Heart left ventricle (tissue), 16 donors: Measurements from ENCODE around the gene HPSE2. TPM values are rescaled to one million over a fixed set of nuclear protein-coding genes. Genes with fewer than 3 reads are reported as not detected.
A peak's percentile ranks its signal among the peaks of the same experiment; 100 is the strongest.

Source experiments
- ATAC-seq, 4 donors: fragments of 200-7000 bp; cut with Tn5 transposase; one replicate each; pipeline ENCODE4 v1.9.1; 2020 to 2022; ENCODE audit warnings: moderate library complexity in 4 of 4, mild to moderate bottlenecking in 3 of 4, moderate number of reproducible peaks in 1 of 4
- DNase-seq, 5 donors: peaks; one replicate each; pipeline ENCODE4 v3.0.0-alpha.2; 2020
- H3K27ac ChIP-seq, 12 donors: fragments of 200-600 bp; sonication (generic) in 4 of 12; one replicate each; pipeline versions ENCODE4 v1.5.0 to v1.8.0; 2016 to 2022; ENCODE audit warnings: mild to moderate bottlenecking in 2 of 12
- H3K27me3 ChIP-seq, 9 donors: fragments of 200-600 bp; sonication (generic) in 2 of 9; one replicate each; pipeline versions ENCODE4 v1.5.1 to v1.8.0; 2016 to 2022; ENCODE audit warnings: mild to moderate bottlenecking in 3 of 9
- H3K36me3 ChIP-seq, 9 donors: fragments of 200-600 bp; sonication (generic) in 2 of 9; one replicate each; pipeline versions ENCODE4 v1.5.0 to v1.8.0; 2018 to 2022; ENCODE audit warnings: mild to moderate bottlenecking in 2 of 9
- H3K4me1 ChIP-seq, 12 donors: fragments of 200-600 bp; sonication (generic) in 4 of 12; one replicate each; pipeline versions ENCODE4 v1.5.0 to v1.8.0; 2016 to 2022; ENCODE audit warnings: mild to moderate bottlenecking in 3 of 12
- H3K4me3 ChIP-seq, 12 donors: fragments of 200-600 bp; sonication (generic) in 4 of 12; one replicate each; pipeline versions ENCODE4 v1.5.0 to v1.8.0; 2017 to 2022; ENCODE audit warnings: mild to moderate bottlenecking in 9 of 12, moderate library complexity in 4 of 12
- H3K9me3 ChIP-seq, 12 donors: fragments of 200-600 bp; sonication (generic) in 4 of 12; one replicate each; pipeline versions ENCODE4 v1.5.0 to v1.8.0; 2016 to 2022; ENCODE audit warnings: mild to moderate bottlenecking in 1 of 12
- POLR2A ChIP-seq, 2 donors: fragments of 450-650 bp; IDR thresholded peaks; one replicate each; pipeline ENCODE4 v1.6.1; 2017; ENCODE audit warnings: antibody characterized with exemption in 2 of 2, mild to moderate bottlenecking in 2 of 2, moderate library complexity in 2 of 2
- WGBS, 4 donors: extraction: QIAGEN DNeasy Blood & Tissue Kit in 2 of 4; methylation state at CpG; one replicate each; pipeline versions ENCODE4 v1.1.5 to v1.1.7; 2013 to 2018; 5-methylcytosine and 5-hydroxymethylcytosine counted together
- intact Hi-C, 10 donors: fragments of 100-400 bp; cut with DNase I; formaldehyde crosslinking; loops; one replicate each; pipeline versions ENCODE4 v1.11.1 to v1.14.2; 2022
- polyA plus RNA-seq, 2 donors: library from polyadenylated mRNA; stranded (reverse); fragments of 200-250 nt; gene quantifications; one replicate each; pipeline ENCODE4 v1.2.3, GENCODE V29; 2013
- total RNA-seq, 9 donors: library from RNA; depleted of rRNA in 2 of 9; stranded (reverse); fragments of >200 nt in 2 of 9; fragmentation: NEBNext Ultra II Directional in 3 of 9; extraction: Animal tissue kit (Norgen Biotek cat#: 25700) in 3 of 9; gene quantifications; one replicate each; pipeline versions ENCODE4 v1.1.0 to v1.2.4, GENCODE V29; 2016 to 2023
- TF ChIP-seq, protein P1 (sequence below), 12 donors: fragments of 200-600 bp; sonication (generic) in 4 of 12; IDR thresholded peaks; one replicate each; pipeline versions ENCODE4 v1.5.0 to v1.8.0; 2018 to 2022; ENCODE audit warnings: antibody characterized with exemption in 12 of 12, mild to moderate bottlenecking in 5 of 12
- donor health status: ischemic (EF 13 %, LVEDD 7.1; RV severe dilation, severe dysfunction).
- donor health status: healthy with polysubstance abuse.
- donor health status: DM: no; HTN: yes; CAD: no.
- donor health status: DM: no; HTN: no; CAD: no.
- donor health status: ischemic (EF 25% LVEDD 6.9; RV normal size, moderate dysfunction).
- donor health status: ischemic (EF 25% LVEDD 5.7; RV mildly dilated, moderate dysfunction).
- donor health status: healthy.
- donor health status: DM: yes; HTN: yes; CAD: no.
- donor health status: ischemic (EF 35%, LVEDD 5.7; RV mildly dilated, moderate dysfunction).
- donor health status: nonischemic (EF 11% LVEDD 7.7; RV severe dilation, severe dysfunction).
- donor health status: DM: yes; HTN: yes; CAD: no.
- donor health status: PGD.
- donor health status: ischemic (EF 29% LVEDD 5.4; RV normal size, mild dysfunction).
- donor health status: nonischemic (EF 23%, LVEDD 6.1; RV moderate dilation, normal function).

Gene HPSE2
- total and polyA plus RNA-seq, 11 donors: 0.06 to 0.18 (median 0.12) TPM; not detected in 3

- DNase-seq: no peak
- TF ChIP-seq POLR2A (IDR thresholded peaks at IDR 0.05): no peak
- TF ChIP-seq, protein P1, sequence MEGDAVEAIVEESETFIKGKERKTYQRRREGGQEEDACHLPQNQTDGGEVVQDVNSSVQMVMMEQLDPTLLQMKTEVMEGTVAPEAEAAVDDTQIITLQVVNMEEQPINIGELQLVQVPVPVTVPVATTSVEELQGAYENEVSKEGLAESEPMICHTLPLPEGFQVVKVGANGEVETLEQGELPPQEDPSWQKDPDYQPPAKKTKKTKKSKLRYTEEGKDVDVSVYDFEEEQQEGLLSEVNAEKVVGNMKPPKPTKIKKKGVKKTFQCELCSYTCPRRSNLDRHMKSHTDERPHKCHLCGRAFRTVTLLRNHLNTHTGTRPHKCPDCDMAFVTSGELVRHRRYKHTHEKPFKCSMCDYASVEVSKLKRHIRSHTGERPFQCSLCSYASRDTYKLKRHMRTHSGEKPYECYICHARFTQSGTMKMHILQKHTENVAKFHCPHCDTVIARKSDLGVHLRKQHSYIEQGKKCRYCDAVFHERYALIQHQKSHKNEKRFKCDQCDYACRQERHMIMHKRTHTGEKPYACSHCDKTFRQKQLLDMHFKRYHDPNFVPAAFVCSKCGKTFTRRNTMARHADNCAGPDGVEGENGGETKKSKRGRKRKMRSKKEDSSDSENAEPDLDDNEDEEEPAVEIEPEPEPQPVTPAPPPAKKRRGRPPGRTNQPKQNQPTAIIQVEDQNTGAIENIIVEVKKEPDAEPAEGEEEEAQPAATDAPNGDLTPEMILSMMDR (IDR thresholded peaks at IDR 0.05): no peak
- Histone ChIP-seq H3K4me3 (no peak overlapping the region), H3K27me3 (no peaks in the 10 kb centered on the region), H3K36me3 (no peaks in the 10 kb centered on the region), H3K9me3 (no peaks in the 10 kb centered on the region), H3K4me1 (no peaks in the 10 kb centered on the region), H3K27ac (no peak overlapping the region)
- intact Hi-C loops: no loop called here
- WGBS, 4 donors: 74 to 81% (median 79%) methylated on average over 3 of the region's 3 CpGs
- ATAC-seq: no peak
These were observed 646.6 kb downstream of the HPSE2 start for GRCh38 chr10:98589007-98589406.

DNA sequence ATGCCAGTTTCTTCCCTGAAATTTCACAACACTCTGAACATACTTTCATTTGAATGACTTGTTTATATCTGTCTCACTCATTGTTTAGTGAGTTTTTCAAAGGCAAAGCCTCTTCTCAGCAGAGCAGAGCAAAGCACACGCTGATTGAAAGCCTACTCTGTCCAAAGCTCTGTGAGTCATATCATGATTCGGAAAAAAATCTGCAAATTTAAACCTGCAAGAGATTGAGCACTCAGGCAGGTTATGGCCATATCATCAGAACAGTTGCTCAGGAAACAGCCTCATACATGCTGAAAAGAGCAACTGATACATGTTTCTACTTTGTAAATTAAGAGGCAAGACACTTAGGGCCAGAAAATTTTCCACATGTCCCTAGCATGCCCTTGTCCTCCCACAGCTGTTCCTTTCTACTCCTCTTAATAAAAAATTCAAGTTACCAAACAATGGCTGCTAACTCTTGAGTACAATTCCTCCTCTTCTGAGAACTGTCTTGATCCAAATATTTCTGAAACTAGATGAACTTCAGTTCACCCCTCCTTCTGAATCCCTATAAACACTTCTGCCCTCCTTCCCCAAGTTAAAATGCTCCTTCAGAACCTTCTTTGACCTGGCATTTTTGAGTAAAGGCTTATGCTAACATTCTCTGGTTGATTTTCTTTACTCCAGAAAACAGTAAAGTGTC is 648.4 kb downstream of the HPSE2 start:
- Histone ChIP-seq H3K4me3 (no peak overlapping the region), H3K27me3 (peaks cover 0 to 2% (median 0%) of the 10 kb centered on the region in 9 donors), H3K27ac (peak overlapping the region in 2 of 12 donors; percentile 8 to 58), H3K36me3 (no peaks in the 10 kb centered on the region), H3K4me1 (no peaks in the 10 kb centered on the region), H3K9me3 (no peaks in the 10 kb centered on the region)
- ATAC-seq: peak in 1 of 4 donors; percentile 20
- 56 to 69% (median 67%) methylated on average over 2 of the region's 2 CpGs for WGBS, 4 donors
- TF ChIP-seq POLR2A (IDR thresholded peaks at IDR 0.05): no peak
- TF ChIP-seq, protein P1 (IDR thresholded peaks at IDR 0.05): no peak
- intact Hi-C loops: no loop called here
- no peak for DNase-seq

DNA sequence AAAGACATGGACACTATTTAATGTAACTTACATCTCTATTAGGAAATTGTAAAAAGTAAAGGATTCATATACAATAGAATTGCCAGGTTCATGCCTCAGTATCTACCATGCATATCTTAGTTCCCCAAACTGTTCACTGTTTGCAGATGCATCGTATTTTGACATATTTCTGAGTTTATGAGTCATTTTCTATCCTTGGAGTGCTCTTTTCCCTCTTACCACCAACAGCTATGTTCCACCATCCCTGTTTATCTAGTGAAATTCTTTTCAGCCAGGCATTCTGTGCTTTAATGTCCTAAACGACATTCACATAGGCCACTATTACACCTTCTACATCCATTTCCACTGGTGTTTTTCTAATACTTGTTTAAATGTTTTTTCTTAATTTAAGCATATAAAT is 649.6 kb downstream of the HPSE2 start:
- intact Hi-C loops: no loop called here
- Histone ChIP-seq H3K4me3 (no peak overlapping the region), H3K27ac (no peak overlapping the region), H3K36me3 (no peaks in the 10 kb centered on the region), H3K9me3 (no peaks in the 10 kb centered on the region), H3K4me1 (no peaks in the 10 kb centered on the region), H3K27me3 (peaks cover 0 to 4% (median 0%) of the 10 kb centered on the region in 9 donors)
- ATAC-seq (no peak), DNase-seq (no peak)
- 54 to 60% (median 58%) methylated on average over 2 of the region's 2 CpGs for WGBS, 4 donors
- no peak for TF ChIP-seq POLR2A (IDR thresholded peaks at IDR 0.05)
- TF ChIP-seq, protein P1 (IDR thresholded peaks at IDR 0.05): no peak

DNA sequence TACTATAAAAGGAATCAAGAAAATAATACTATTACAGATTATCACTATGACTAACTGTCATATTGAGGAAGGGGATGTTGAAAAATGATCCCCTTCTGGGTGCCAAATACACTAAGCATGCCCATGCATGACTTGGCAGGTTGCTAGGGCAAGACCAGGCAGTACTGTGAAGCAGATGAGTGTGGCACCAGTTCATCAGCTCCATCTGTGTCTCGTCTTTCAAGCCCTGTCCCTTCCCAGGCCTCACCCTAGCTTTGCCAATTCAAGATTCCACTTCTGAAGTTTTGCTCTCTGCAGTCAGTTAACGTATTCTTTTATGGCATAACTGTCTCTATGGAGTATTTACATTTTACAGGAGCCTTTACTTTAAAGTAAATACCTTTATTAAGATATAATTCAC is 653.3 kb downstream of the HPSE2 start:
- Histone ChIP-seq H3K36me3 (no peaks in the 10 kb centered on the region), H3K4me1 (no peaks in the 10 kb centered on the region), H3K9me3 (no peaks in the 10 kb centered on the region), H3K27me3 (peaks cover 0 to 13% (median 2%) of the 10 kb centered on the region in 9 donors), H3K27ac (no peak overlapping the region), H3K4me3 (no peak overlapping the region)
- intact Hi-C loops: no loop called here
- WGBS, 4 donors: 41 to 54% (median 45%) methylated on average over 2 of the region's 2 CpGs
- TF ChIP-seq, protein P1 (IDR thresholded peaks at IDR 0.05): no peak
- TF ChIP-seq POLR2A (IDR thresholded peaks at IDR 0.05): no peak
- ATAC-seq (no peak), DNase-seq (no peak)
